SK-N-MC (cell line): ENCODE measurements around the gene RHBG.

Experiments used
- EZH2 ChIP-seq: fragments of 200-600 bp; sonication (generic); IDR thresholded peaks from one replicate; pipeline ENCODE4 v1.6.1; 2017; ENCODE audit warnings: antibody characterized with exemption
- FOXP2 ChIP-seq: optimal IDR thresholded peaks from 2 replicates; pipeline ENCODE3; 2011; ENCODE audit warnings: mild to moderate bottlenecking, moderate library complexity; ENCODE audit not compliant: insufficient read depth; ENCODE audit errors: extremely low read length, control extremely low read depth
- POLR2AphosphoS5 ChIP-seq: IDR thresholded peaks from 2 replicates; pipeline ENCODE4 v1.6.1; 2012; ENCODE audit warnings: mild to moderate bottlenecking, low read depth, low read length, borderline replicate concordance

- TF ChIP-seq EZH2 (no peak), POLR2AphosphoS5 (no peak), FOXP2 (no peak)
These were observed at the start of gene RHBG for GRCh38 chr1:156368889-156369684.
